H1 (cell line): ENCODE measurements around the gene HOXA10. TPM values are rescaled to one million over a fixed set of nuclear protein-coding genes. Genes with fewer than 3 reads are reported as not detected.

ENCODE experiments used
- CTBP2 ChIP-seq: IDR thresholded peaks from 2 replicates; pipeline ENCODE4 v1.7.0; 2011; ENCODE audit warnings: borderline replicate concordance, mild to moderate bottlenecking, moderate library complexity, mixed read lengths, low read length; ENCODE audit not compliant: insufficient read depth, insufficient read length
- SUZ12 ChIP-seq: fragments of 200-600 bp; sonication (generic); IDR thresholded peaks from 2 replicates; pipeline ENCODE4 v1.6.1; 2012; ENCODE audit warnings: mild to moderate bottlenecking, inconsistent platforms, low read length, moderate library complexity, mixed read lengths
- TAF7 ChIP-seq: optimal IDR thresholded peaks from 2 replicates; pipeline ENCODE3; 2011; ENCODE audit warnings: low read depth, mild to moderate bottlenecking, inconsistent platforms, low read length, moderate library complexity, borderline replicate concordance
- YY1 ChIP-seq: IDR thresholded peaks from 2 replicates; pipeline ENCODE4 v1.6.1; 2011; ENCODE audit warnings: low read depth, mild to moderate bottlenecking, low read length
- polyA plus RNA-seq, 7 experiments: library from polyadenylated mRNA; depleted of rRNA in 3 of 7; stranded (reverse) in 5 of 7; unstranded in 2 of 7; fragments of >200 nt in 5 of 7; fragments of 200-250 nt in 2 of 7; gene quantifications; 1 replicate in 5 of 7; 2 replicates in 1 of 7; 4 replicates in 1 of 7; pipeline versions ENCODE4 v1.2.1 to v1.2.3, GENCODE V29; 2011 to 2013; ENCODE audit warnings: missing spikeins in 2 of 7, mixed read lengths in 2 of 7
- total RNA-seq: library from RNA; stranded (reverse); fragmentation: NEBNext Ultra II Directional; extraction: Animal tissue kit (Norgen Biotek cat#: 25700); gene quantifications from 2 replicates; pipeline ENCODE4 v1.2.1, GENCODE V29; 2021
- TF ChIP-seq, protein P1 (sequence below): fragments of 300-600 bp; sonication (generic); IDR thresholded peaks from 2 replicates; pipeline ENCODE4 v1.7.1; 2012; ENCODE audit warnings: low read length, moderate library complexity, mild to moderate bottlenecking, inconsistent platforms; ENCODE audit not compliant: insufficient replicate concordance
- TF ChIP-seq, protein P2 (sequence below): IDR thresholded peaks from 2 replicates; pipeline ENCODE4 v1.6.1; 2012; ENCODE audit warnings: inconsistent platforms

Gene HOXA10
- total and polyA plus RNA-seq, 2 of the 8 experiments (the other 6 are each of a cell fraction or from before 2014, with no cell fraction given): not detected

DNA sequence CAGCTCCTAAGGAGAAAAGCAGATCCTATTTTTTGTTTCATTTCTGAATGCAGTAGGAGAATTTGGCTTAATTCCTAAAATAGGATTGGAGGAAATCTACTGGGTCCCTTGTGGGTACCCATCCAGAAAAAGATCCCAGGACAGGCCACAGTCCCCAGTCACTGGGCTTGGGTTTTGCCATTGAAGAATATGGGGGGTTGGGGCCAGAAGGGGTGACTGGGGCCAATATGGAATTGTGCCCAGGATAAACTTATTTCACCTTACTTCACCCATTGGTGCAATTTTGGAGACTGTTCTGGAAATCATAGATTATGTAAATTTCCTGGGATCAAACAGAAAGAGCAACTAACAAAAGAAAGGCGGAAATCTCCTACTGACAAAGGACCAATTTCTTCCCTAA lies 35.6 kb downstream of the HOXA10 start (continued):
- TF ChIP-seq, protein P1, sequence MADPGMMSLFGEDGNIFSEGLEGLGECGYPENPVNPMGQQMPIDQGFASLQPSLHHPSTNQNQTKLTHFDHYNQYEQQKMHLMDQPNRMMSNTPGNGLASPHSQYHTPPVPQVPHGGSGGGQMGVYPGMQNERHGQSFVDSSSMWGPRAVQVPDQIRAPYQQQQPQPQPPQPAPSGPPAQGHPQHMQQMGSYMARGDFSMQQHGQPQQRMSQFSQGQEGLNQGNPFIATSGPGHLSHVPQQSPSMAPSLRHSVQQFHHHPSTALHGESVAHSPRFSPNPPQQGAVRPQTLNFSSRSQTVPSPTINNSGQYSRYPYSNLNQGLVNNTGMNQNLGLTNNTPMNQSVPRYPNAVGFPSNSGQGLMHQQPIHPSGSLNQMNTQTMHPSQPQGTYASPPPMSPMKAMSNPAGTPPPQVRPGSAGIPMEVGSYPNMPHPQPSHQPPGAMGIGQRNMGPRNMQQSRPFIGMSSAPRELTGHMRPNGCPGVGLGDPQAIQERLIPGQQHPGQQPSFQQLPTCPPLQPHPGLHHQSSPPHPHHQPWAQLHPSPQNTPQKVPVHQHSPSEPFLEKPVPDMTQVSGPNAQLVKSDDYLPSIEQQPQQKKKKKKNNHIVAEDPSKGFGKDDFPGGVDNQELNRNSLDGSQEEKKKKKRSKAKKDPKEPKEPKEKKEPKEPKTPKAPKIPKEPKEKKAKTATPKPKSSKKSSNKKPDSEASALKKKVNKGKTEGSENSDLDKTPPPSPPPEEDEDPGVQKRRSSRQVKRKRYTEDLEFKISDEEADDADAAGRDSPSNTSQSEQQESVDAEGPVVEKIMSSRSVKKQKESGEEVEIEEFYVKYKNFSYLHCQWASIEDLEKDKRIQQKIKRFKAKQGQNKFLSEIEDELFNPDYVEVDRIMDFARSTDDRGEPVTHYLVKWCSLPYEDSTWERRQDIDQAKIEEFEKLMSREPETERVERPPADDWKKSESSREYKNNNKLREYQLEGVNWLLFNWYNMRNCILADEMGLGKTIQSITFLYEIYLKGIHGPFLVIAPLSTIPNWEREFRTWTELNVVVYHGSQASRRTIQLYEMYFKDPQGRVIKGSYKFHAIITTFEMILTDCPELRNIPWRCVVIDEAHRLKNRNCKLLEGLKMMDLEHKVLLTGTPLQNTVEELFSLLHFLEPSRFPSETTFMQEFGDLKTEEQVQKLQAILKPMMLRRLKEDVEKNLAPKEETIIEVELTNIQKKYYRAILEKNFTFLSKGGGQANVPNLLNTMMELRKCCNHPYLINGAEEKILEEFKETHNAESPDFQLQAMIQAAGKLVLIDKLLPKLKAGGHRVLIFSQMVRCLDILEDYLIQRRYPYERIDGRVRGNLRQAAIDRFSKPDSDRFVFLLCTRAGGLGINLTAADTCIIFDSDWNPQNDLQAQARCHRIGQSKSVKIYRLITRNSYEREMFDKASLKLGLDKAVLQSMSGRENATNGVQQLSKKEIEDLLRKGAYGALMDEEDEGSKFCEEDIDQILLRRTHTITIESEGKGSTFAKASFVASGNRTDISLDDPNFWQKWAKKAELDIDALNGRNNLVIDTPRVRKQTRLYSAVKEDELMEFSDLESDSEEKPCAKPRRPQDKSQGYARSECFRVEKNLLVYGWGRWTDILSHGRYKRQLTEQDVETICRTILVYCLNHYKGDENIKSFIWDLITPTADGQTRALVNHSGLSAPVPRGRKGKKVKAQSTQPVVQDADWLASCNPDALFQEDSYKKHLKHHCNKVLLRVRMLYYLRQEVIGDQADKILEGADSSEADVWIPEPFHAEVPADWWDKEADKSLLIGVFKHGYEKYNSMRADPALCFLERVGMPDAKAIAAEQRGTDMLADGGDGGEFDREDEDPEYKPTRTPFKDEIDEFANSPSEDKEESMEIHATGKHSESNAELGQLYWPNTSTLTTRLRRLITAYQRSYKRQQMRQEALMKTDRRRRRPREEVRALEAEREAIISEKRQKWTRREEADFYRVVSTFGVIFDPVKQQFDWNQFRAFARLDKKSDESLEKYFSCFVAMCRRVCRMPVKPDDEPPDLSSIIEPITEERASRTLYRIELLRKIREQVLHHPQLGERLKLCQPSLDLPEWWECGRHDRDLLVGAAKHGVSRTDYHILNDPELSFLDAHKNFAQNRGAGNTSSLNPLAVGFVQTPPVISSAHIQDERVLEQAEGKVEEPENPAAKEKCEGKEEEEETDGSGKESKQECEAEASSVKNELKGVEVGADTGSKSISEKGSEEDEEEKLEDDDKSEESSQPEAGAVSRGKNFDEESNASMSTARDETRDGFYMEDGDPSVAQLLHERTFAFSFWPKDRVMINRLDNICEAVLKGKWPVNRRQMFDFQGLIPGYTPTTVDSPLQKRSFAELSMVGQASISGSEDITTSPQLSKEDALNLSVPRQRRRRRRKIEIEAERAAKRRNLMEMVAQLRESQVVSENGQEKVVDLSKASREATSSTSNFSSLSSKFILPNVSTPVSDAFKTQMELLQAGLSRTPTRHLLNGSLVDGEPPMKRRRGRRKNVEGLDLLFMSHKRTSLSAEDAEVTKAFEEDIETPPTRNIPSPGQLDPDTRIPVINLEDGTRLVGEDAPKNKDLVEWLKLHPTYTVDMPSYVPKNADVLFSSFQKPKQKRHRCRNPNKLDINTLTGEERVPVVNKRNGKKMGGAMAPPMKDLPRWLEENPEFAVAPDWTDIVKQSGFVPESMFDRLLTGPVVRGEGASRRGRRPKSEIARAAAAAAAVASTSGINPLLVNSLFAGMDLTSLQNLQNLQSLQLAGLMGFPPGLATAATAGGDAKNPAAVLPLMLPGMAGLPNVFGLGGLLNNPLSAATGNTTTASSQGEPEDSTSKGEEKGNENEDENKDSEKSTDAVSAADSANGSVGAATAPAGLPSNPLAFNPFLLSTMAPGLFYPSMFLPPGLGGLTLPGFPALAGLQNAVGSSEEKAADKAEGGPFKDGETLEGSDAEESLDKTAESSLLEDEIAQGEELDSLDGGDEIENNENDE: no peak
- TF ChIP-seq YY1 (no peak), TAF7 (no peak), SUZ12 (no peak), CTBP2 (no peak)
- TF ChIP-seq, protein P2, sequence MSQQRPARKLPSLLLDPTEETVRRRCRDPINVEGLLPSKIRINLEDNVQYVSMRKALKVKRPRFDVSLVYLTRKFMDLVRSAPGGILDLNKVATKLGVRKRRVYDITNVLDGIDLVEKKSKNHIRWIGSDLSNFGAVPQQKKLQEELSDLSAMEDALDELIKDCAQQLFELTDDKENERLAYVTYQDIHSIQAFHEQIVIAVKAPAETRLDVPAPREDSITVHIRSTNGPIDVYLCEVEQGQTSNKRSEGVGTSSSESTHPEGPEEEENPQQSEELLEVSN: no peak
